ENCODE measurements around the gene SUMO4.

The SUMO4 gene

GRCh38 chr6:149385998-149386646, 13.9 kb upstream of the SUMO4 start:
- no peaks in the 10 kb centered on the region for H3K9me3 ChIP-seq (ENCODE audit: severe bottlenecking)
- ATAC-seq (ENCODE audit: low read depth) (no peak), DNase-seq (ENCODE audit: low spot score) (no peak)
- no peak overlapping the region for H3K27ac ChIP-seq (ENCODE audit: poor library complexity, severe bottlenecking)
- no peak for TF ChIP-seq CTCF (IDR thresholded peaks at IDR 0.05; ENCODE audit: poor library complexity, severe bottlenecking)
- H3K4me3 ChIP-seq (ENCODE audit: severe bottlenecking): no peak overlapping the region
- H3K4me1 ChIP-seq (ENCODE audit: insufficient read depth, poor library complexity, severe bottlenecking): peaks cover 4% of the 10 kb centered on the region
- peaks cover 60% of the 10 kb centered on the region for H3K36me3 ChIP-seq (ENCODE audit: low read depth)
- no peaks in the 10 kb centered on the region for H3K27me3 ChIP-seq (ENCODE audit: insufficient read depth, poor library complexity, severe bottlenecking)

GRCh38 chr6:149387779-149388512, 12.1 kb upstream of the SUMO4 start:
- ATAC-seq (ENCODE audit: low read depth) (0 out of 3 replicates have a peak, but pooled peaks have one; percentile 21), DNase-seq (ENCODE audit: low spot score) (no peak)
- no peaks in the 10 kb centered on the region for H3K9me3 ChIP-seq (ENCODE audit: severe bottlenecking)
- H3K4me1 ChIP-seq (ENCODE audit: insufficient read depth, poor library complexity, severe bottlenecking): peaks cover 4% of the 10 kb centered on the region
- no peaks in the 10 kb centered on the region for H3K27me3 ChIP-seq (ENCODE audit: insufficient read depth, poor library complexity, severe bottlenecking)
- H3K4me3 ChIP-seq (ENCODE audit: severe bottlenecking): no peak overlapping the region
- no peak for TF ChIP-seq CTCF (IDR thresholded peaks at IDR 0.05; ENCODE audit: poor library complexity, severe bottlenecking)
- H3K36me3 ChIP-seq (ENCODE audit: low read depth): peaks cover 55% of the 10 kb centered on the region
- no peak overlapping the region for H3K27ac ChIP-seq (ENCODE audit: poor library complexity, severe bottlenecking)

DNA sequence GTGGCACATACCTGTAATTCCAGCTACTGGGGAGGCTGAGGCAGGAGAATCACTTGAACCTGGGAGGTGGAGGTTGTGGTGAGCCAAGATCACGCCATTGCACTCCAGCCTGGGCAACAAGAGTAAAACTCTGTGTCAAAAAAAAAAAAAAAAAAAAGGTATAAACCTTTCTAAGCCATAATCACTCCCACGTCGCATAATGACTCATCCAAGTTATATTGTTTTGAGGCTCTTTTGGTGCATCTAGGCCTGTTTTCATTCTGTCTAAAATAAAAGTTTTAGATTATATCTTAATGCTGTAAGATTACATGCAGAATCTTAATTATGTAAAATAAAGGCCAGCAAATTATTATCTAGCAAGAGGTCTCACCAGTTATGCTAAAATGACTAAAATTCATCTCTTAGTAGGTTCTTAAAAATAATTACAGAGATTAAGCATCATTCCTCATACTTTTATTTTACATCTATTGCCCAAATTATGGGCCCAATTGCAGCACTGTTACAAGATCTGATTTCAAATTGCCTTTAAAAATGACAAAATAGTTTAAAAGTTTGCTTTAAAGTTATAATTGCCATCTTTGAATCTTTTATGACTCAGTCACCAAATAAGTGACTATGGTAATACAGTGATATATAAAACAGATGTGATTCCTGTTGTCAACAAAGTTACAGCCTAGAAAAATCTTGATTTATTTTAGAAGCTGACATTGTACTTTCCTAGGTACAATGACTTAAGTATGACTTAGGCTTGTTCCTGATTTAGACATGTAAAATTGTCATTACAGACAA, 10.4 kb upstream of the SUMO4 start:
- no peak for DNase-seq (ENCODE audit: low spot score)
- Histone ChIP-seq H3K4me1 (ENCODE audit: insufficient read depth, poor library complexity, severe bottlenecking) (peaks cover 4% of the 10 kb centered on the region), H3K9me3 (ENCODE audit: severe bottlenecking) (no peaks in the 10 kb centered on the region), H3K36me3 (ENCODE audit: low read depth) (peaks cover 46% of the 10 kb centered on the region), H3K27me3 (ENCODE audit: insufficient read depth, poor library complexity, severe bottlenecking) (no peaks in the 10 kb centered on the region), H3K27ac (ENCODE audit: poor library complexity, severe bottlenecking) (no peak overlapping the region), H3K4me3 (ENCODE audit: severe bottlenecking) (no peak overlapping the region)
- no peak for ATAC-seq (ENCODE audit: low read depth)
- no peak for TF ChIP-seq CTCF (IDR thresholded peaks at IDR 0.05; ENCODE audit: poor library complexity, severe bottlenecking)

GRCh38 chr6:149392093-149392492, 8.0 kb upstream of the SUMO4 start:
- H3K36me3 ChIP-seq (ENCODE audit: low read depth): peaks cover 30% of the 10 kb centered on the region

More at GRCh38 chr6:149392093-149392492, 8.0 kb upstream of the SUMO4 start:
- no peak for ATAC-seq (ENCODE audit: low read depth)
- H3K27me3 ChIP-seq (ENCODE audit: insufficient read depth, poor library complexity, severe bottlenecking): no peaks in the 10 kb centered on the region
- H3K9me3 ChIP-seq (ENCODE audit: severe bottlenecking): no peaks in the 10 kb centered on the region
- H3K4me1 ChIP-seq (ENCODE audit: insufficient read depth, poor library complexity, severe bottlenecking): peaks cover 4% of the 10 kb centered on the region
- no peak overlapping the region for H3K27ac ChIP-seq (ENCODE audit: poor library complexity, severe bottlenecking)
- no peak overlapping the region for H3K4me3 ChIP-seq (ENCODE audit: severe bottlenecking)
- no peak for TF ChIP-seq CTCF (IDR thresholded peaks at IDR 0.05; ENCODE audit: poor library complexity, severe bottlenecking)
- no peak for DNase-seq (ENCODE audit: low spot score)

Data from RWPE2 (cell line).